ENCODE measurements around the gene CCL24. TPM values are rescaled to one million over a fixed set of nuclear protein-coding genes. Genes with fewer than 3 reads are reported as not detected.
"Not testable (repeated sequence)": the region's sequence is repeated elsewhere in the genome, so short reads cannot be mapped to it uniquely, and the experiment has no call there.

The CCL24 gene
- total RNA-seq, 6 donors from 2014 or later = 1.4 to 7.6 (median 2.7) TPM; not detected in 2

- Histone ChIP-seq H3K36me3 (no peaks in the 10 kb centered on the region), H3K9me3 (no peaks in the 10 kb centered on the region)
These were observed 36.6 kb upstream of the CCL24 start for GRCh38 chr7:75850235-75850634.

GRCh38 chr7:75849573-75849972 is 36.0 kb upstream of the CCL24 start:
- no peaks in the 10 kb centered on the region for H3K9me3 ChIP-seq
- no peak for ATAC-seq (ENCODE audit: low FRiP score in 2 of 2)
- no peaks in the 10 kb centered on the region for H3K36me3 ChIP-seq
- H3K4me1 ChIP-seq = no peaks in the 10 kb centered on the region
- H3K27ac ChIP-seq = no peak overlapping the region
- 66 to 71% methylated on average over 3 of the region's 3 CpGs for WGBS, 2 donors
- no peaks in the 10 kb centered on the region for H3K27me3 ChIP-seq
- no peak overlapping the region for H3K4me3 ChIP-seq
- TF ChIP-seq POLR2A (IDR thresholded peaks at IDR 0.05) (no peak), CTCF (IDR thresholded peaks at IDR 0.05) (no peak), EP300 (IDR thresholded peaks at IDR 0.05) (no peak), POLR2AphosphoS5 (IDR thresholded peaks at IDR 0.05) (no peak)
- no peak for DNase-seq

More at GRCh38 chr7:75850235-75850634, 36.6 kb upstream of the CCL24 start:
- ATAC-seq (ENCODE audit: low FRiP score in 2 of 2) (peak in 1 of 2 donors; percentile 19), DNase-seq (no peak)
- WGBS, 2 donors = 54 to 72% methylated on average over 4 of the region's 4 CpGs
- Histone ChIP-seq H3K27ac (no peak overlapping the region), H3K4me1 (no peaks in the 10 kb centered on the region), H3K4me3 (no peak overlapping the region), H3K27me3 (no peaks in the 10 kb centered on the region)
- TF ChIP-seq EP300 (IDR thresholded peaks at IDR 0.05) = no peak
- TF ChIP-seq POLR2A (IDR thresholded peaks at IDR 0.05) = no peak
- no peak for TF ChIP-seq CTCF (IDR thresholded peaks at IDR 0.05)
- TF ChIP-seq POLR2AphosphoS5 (IDR thresholded peaks at IDR 0.05) = peak in 1 of 2 donors; percentile 29

GRCh38 chr7:75847707-75848106 is 34.1 kb upstream of the CCL24 start:
- no peaks in the 10 kb centered on the region for H3K36me3 ChIP-seq
- ATAC-seq (ENCODE audit: low FRiP score in 2 of 2) (peak in 1 of 2 donors; percentile 49), DNase-seq (peak in 1 of 2 donors; percentile 29)
- H3K27me3 ChIP-seq = no peaks in the 10 kb centered on the region
- 60 to 67% methylated on average over 6 to 7 of the region's 7 CpGs for WGBS, 2 donors
- TF ChIP-seq CTCF (IDR thresholded peaks at IDR 0.05) = no peak
- no peaks in the 10 kb centered on the region for H3K9me3 ChIP-seq
- no peak overlapping the region for H3K4me3 ChIP-seq
- peaks cover 7 to 12% (median 8%) of the 10 kb centered on the region in 4 donors for H3K4me1 ChIP-seq
- no peak overlapping the region for H3K27ac ChIP-seq

GRCh38 chr7:75845132-75845531 is 31.5 kb upstream of the CCL24 start:
- H3K27ac ChIP-seq; H3K27me3 ChIP-seq; H3K9me3 ChIP-seq; DNase-seq; H3K36me3 ChIP-seq; ATAC-seq (ENCODE audit: low FRiP score in 2 of 2); H3K4me3 ChIP-seq: not testable (repeated sequence)
- H3K4me1 ChIP-seq = peaks cover 13 to 20% (median 16%) of the 10 kb centered on the region in 4 donors
- 79 to 88% methylated on average over 6 of the region's 6 CpGs for WGBS, 2 donors

GRCh38 chr7:75844158-75844557 is 30.6 kb upstream of the CCL24 start:
- Histone ChIP-seq H3K36me3 (no peaks in the 10 kb centered on the region), H3K9me3 (no peaks in the 10 kb centered on the region), H3K27me3 (no peaks in the 10 kb centered on the region), H3K4me3 (no peak overlapping the region), H3K27ac (no peak overlapping the region), H3K4me1 (peaks cover 13 to 20% (median 16%) of the 10 kb centered on the region in 4 donors)
- DNase-seq = no peak
- ATAC-seq (ENCODE audit: low FRiP score in 2 of 2) = no peak
- TF ChIP-seq POLR2A (IDR thresholded peaks at IDR 0.05) = no peak
- no peak for TF ChIP-seq EP300 (IDR thresholded peaks at IDR 0.05)
- TF ChIP-seq POLR2AphosphoS5 (IDR thresholded peaks at IDR 0.05) = no peak
- TF ChIP-seq CTCF (IDR thresholded peaks at IDR 0.05) = no peak
- 86 to 94% methylated on average over 5 of the region's 5 CpGs for WGBS, 2 donors
